Calu3 (cell line): ENCODE data around the gene MRPL36. TPM values are rescaled to one million over a fixed set of nuclear protein-coding genes. Genes with fewer than 3 reads are reported as not detected.

Experiments used
- BruUV-seq: library from RNA; stranded (reverse); fragments of 400-500 nt; replicated peaks from 2 replicates; lab custom pipeline; 2021; lab: Mats Ljungman, UMichigan
- CTCF ChIA-PET: fragments of 300-600 bp; sonication (Branson Sonifier 250); formaldehyde crosslinking; loops from one replicate; lab custom pipeline; 2022; ENCODE audit warnings: antibody characterized with exemption; lab: Charles Lee
- DNase-seq: peaks from one replicate; pipeline ENCODE4 v3.0.0; 2022
- H3K27ac Mint-ChIP-seq: one replicate; pipeline ENCODE4 v1.8.0; 2022; ENCODE audit warnings: mixed read lengths; ENCODE audit not compliant: unreplicated experiment
- H3K27me3 Mint-ChIP-seq: one replicate; pipeline ENCODE4 v1.8.0; 2022; ENCODE audit warnings: mixed read lengths; ENCODE audit not compliant: unreplicated experiment
- H3K36me3 Mint-ChIP-seq: one replicate; pipeline ENCODE4 v1.8.0; 2022; ENCODE audit warnings: mild to moderate bottlenecking, moderate library complexity, mixed read lengths; ENCODE audit not compliant: insufficient read depth, unreplicated experiment
- H3K4me1 Mint-ChIP-seq: one replicate; pipeline ENCODE4 v1.8.0; 2022; ENCODE audit warnings: mild to moderate bottlenecking, low read depth, mixed read lengths; ENCODE audit not compliant: unreplicated experiment
- H3K4me3 Mint-ChIP-seq: one replicate; pipeline ENCODE4 v1.8.0; 2022; ENCODE audit warnings: mild to moderate bottlenecking, low read depth, moderate library complexity, mixed read lengths; ENCODE audit not compliant: unreplicated experiment
- H3K9me3 Mint-ChIP-seq: one replicate; pipeline ENCODE4 v1.8.0; 2022; ENCODE audit warnings: low read depth, mixed read lengths; ENCODE audit not compliant: unreplicated experiment
- intact Hi-C: fragments of 100-400 bp; cut with micrococcal nuclease; formaldehyde crosslinking; loops from one replicate; pipeline ENCODE4 v1.10.0; 2022; ENCODE audit not compliant: unreplicated experiment
- total RNA-seq: library from RNA; stranded (reverse); gene quantifications from 2 replicates; pipeline ENCODE4 v1.2.3, GENCODE V29; 2022
- TF ChIP-seq, protein P1 (sequence below): fragments of 200-600 bp; IDR thresholded peaks from one replicate; pipeline ENCODE4 v1.8.0; 2022; ENCODE audit warnings: antibody characterized with exemption; ENCODE audit not compliant: unreplicated experiment

The MRPL36 gene
- total RNA-seq, 1 experiment from 2014 or later: 55.5 TPM

DNA sequence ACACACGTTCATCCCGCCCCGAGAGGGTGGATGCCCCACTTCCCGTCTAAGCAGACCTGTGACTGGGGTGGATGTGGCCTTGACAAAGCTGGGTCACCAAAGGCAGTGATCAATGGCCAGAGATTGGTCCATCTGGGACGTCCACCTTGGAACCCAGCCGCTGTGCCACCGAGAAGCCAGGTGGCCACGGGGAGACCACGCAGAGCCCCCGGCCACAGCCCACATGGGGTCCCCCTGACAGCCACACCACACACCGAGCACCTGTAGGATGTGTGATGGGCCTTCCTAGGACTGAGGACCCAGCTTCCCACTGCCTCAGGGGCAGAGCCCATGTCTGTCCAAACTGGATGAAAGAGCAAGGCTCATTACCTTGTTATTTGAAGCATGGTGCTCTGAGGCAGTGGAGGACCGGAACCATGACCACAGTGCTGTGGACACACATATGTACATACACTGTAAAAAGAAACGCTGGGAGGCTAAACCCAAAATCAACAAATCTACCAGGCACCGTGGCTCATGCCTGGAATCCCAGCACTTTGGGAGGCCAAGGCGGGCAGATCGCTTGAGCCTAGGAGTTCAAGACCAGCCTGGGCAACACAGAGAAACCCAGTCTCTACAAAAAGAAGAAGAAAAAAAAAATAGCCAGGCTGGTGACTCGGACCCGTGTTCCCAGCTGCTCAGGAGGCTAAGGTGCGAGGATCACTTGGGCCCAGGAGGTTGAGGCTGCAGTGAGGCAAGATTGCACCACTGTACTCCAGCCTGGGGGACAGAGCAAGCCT is 50.1 kb downstream of the MRPL36 start:
- Mint-ChIP-seq H3K27me3 (peaks cover 76% of the 10 kb centered on the region), H3K9me3 (no peaks in the 10 kb centered on the region), H3K4me3 (no peak overlapping the region), H3K4me1 (no peaks in the 10 kb centered on the region), H3K36me3 (peaks cover 5% of the 10 kb centered on the region), H3K27ac (no peak overlapping the region)
- intact Hi-C loops: no loop called here
- TF ChIP-seq, protein P1, sequence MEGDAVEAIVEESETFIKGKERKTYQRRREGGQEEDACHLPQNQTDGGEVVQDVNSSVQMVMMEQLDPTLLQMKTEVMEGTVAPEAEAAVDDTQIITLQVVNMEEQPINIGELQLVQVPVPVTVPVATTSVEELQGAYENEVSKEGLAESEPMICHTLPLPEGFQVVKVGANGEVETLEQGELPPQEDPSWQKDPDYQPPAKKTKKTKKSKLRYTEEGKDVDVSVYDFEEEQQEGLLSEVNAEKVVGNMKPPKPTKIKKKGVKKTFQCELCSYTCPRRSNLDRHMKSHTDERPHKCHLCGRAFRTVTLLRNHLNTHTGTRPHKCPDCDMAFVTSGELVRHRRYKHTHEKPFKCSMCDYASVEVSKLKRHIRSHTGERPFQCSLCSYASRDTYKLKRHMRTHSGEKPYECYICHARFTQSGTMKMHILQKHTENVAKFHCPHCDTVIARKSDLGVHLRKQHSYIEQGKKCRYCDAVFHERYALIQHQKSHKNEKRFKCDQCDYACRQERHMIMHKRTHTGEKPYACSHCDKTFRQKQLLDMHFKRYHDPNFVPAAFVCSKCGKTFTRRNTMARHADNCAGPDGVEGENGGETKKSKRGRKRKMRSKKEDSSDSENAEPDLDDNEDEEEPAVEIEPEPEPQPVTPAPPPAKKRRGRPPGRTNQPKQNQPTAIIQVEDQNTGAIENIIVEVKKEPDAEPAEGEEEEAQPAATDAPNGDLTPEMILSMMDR: no peak
- no peak for DNase-seq
- CTCF ChIA-PET: no interaction called here
- no TSS peak for BruUV-seq

DNA sequence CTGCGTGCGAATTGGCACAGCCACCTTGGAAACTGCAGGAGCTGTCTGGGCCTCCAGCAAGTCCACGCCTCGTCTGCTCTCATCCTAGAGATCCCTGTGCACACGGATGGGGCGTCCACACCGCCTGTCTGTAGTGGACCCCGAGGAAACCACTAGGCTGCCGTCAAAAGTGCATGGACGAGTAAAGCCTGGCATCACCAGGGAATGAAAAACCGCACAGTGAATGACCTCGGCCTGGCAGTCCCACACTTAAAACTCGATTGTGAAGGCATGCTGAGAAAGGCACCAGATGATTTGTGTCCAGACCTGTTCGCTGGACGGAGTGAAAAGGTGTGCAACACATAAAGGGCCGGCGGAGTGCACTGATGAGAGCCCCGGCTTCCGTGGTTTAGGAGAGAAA is 50.8 kb downstream of the MRPL36 start:
- no peaks in the 10 kb centered on the region for H3K4me1 Mint-ChIP-seq
- H3K27ac Mint-ChIP-seq: no peak overlapping the region
- no peak for DNase-seq
- intact Hi-C loops: no loop called here
- peaks cover 5% of the 10 kb centered on the region for H3K36me3 Mint-ChIP-seq
- no peaks in the 10 kb centered on the region for H3K9me3 Mint-ChIP-seq
- TF ChIP-seq, protein P1: no peak
- H3K4me3 Mint-ChIP-seq: no peak overlapping the region
- BruUV-seq: no TSS peak
- H3K27me3 Mint-ChIP-seq: peaks cover 74% of the 10 kb centered on the region
- CTCF ChIA-PET: no interaction called here

Other genes starting within 250 kb of the MRPL36 start
- 42.5 and 44.7 TPM in 2 replicates for gene NDUFS6, start 1.6 kb upstream of the MRPL36 start, total RNA-seq
- not detected in 2 replicates for gene IRX4, start 83.1 kb upstream of the MRPL36 start, total RNA-seq